HepG2 (cell line): ENCODE data around the gene MCOLN1. TPM values are rescaled to one million over a fixed set of nuclear protein-coding genes. Genes with fewer than 3 reads are reported as not detected.

Source experiments
- ATAC-seq: fragments of 200-7000 bp; cut with Tn5 transposase; 3 replicates; pipeline ENCODE4 v1.9.1; 2020; ENCODE audit warnings: mild to moderate bottlenecking, moderate library complexity
- BruUV-seq: library from RNA; stranded (reverse); fragments of 400-500 nt; replicated peaks from 2 replicates; lab custom pipeline; 2021; lab: Mats Ljungman, UMichigan
- CTCF ChIA-PET: fragments of 300-600 bp; formaldehyde crosslinking; extraction: SDS; loops from one replicate; lab custom pipeline; 2021; ENCODE audit warnings: low total read pairs, inconsistent platforms, low intra/inter-chr PET ratio; lab: Yijun Ruan, JAX
- POLR2A ChIA-PET: fragments of 350-600 bp; sonication (Branson Sonifier 250); formaldehyde crosslinking; loops from one replicate; lab custom pipeline; 2020; ENCODE audit warnings: antibody characterized with exemption, inconsistent platforms; lab: Yijun Ruan, JAX
- DNase-seq: peaks from one replicate; pipeline ENCODE4 v3.0.0-alpha.2; 2015; ENCODE audit warnings: low spot score
- FAIRE-seq: peaks from 3 replicates; lab custom pipeline; 2011; peaks lifted over from hg19 to GRCh38; lab: Jason Lieb, UNC
- H2AFZ ChIP-seq: one replicate; pipeline ENCODE4 v1.6.1; 2011; ENCODE audit warnings: low read length, inconsistent platforms
- H3K27ac ChIP-seq: fragments of 300-600 bp; 3 replicates; pipeline ENCODE4 v1.8.0; 2011; ENCODE audit warnings: mixed run types, mild to moderate bottlenecking, mixed read lengths, low read length, inconsistent platforms; ENCODE audit not compliant: insufficient read depth; ENCODE audit errors: extremely low read length
- H3K27me3 ChIP-seq, 2 experiments: fragments of 200-600 bp in 1 of 2; 2 replicates in 1 of 2; 3 replicates in 1 of 2; pipeline versions ENCODE4 v1.6.0 to v1.8.0; 2011; ENCODE audit warnings: low read length in 2 of 2, mild to moderate bottlenecking in 2 of 2, moderate library complexity in 2 of 2, inconsistent platforms in 1 of 2; ENCODE audit not compliant: insufficient read depth in 2 of 2, control insufficient read depth in 1 of 2
- H3K36me3 ChIP-seq, 2 experiments: fragments of 200-600 bp in 1 of 2; replicated peaks in 1 of 2; 2 replicates in 1 of 2; 3 replicates in 1 of 2; pipeline versions ENCODE4 v1.5.1 to v1.8.0; 2011; ENCODE audit warnings: low read length in 2 of 2, inconsistent platforms in 1 of 2; ENCODE audit not compliant: insufficient read depth in 2 of 2, control insufficient read depth in 1 of 2
- H3K4me1 ChIP-seq: 2 replicates; pipeline ENCODE4 v1.5.1; 2012; ENCODE audit warnings: low read length, inconsistent platforms; ENCODE audit not compliant: insufficient read depth
- H3K4me2 ChIP-seq: 2 replicates; pipeline ENCODE4 v1.6.0; 2011; ENCODE audit warnings: low read depth, low read length, inconsistent platforms
- H3K4me3 ChIP-seq, 3 experiments: fragments of 200-600 bp in 1 of 3; sonication (generic), shearing (Covaris generic) in 1 of 3; replicated peaks in 1 of 3; 2 replicates each; pipeline ENCODE4 v1.5.1; 2011 to 2016; ENCODE audit warnings: low read length in 3 of 3, inconsistent platforms in 2 of 3, low read depth in 2 of 3, mild to moderate bottlenecking in 2 of 3, control low read depth in 1 of 3, mixed read lengths in 1 of 3; ENCODE audit not compliant: insufficient read depth in 1 of 3
- H3K79me2 ChIP-seq: one replicate; pipeline ENCODE4 v1.6.1; 2011; ENCODE audit warnings: low read length, inconsistent platforms; ENCODE audit not compliant: insufficient read depth
- H3K9ac ChIP-seq: 2 replicates; pipeline ENCODE4 v1.6.0; 2011; ENCODE audit warnings: mild to moderate bottlenecking, low read depth, low read length, inconsistent platforms; ENCODE audit not compliant: insufficient read depth
- H3K9me3 ChIP-seq: 2 replicates; pipeline ENCODE4 v1.5.1; 2012; ENCODE audit warnings: mild to moderate bottlenecking, low read length
- H4K20me1 ChIP-seq: 2 replicates; pipeline ENCODE4 v1.6.0; 2011; ENCODE audit warnings: inconsistent platforms, mild to moderate bottlenecking, low read length, moderate library complexity; ENCODE audit not compliant: insufficient read depth
- EEA1 ChIP-seq: sonication (generic); formaldehyde crosslinking; IDR thresholded peaks from 2 replicates; pipeline ENCODE4 v1.5.1; 2020; ENCODE audit warnings: mild to moderate bottlenecking, missing genetic modification reagents, borderline replicate concordance
- HHEX ChIP-seq: IDR thresholded peaks from 2 replicates; pipeline ENCODE4 v1.6.1; 2016; ENCODE audit warnings: control low read depth
- IRF2 ChIP-seq: IDR thresholded peaks from 2 replicates; pipeline ENCODE4 v1.6.1; 2018; ENCODE audit warnings: missing genetic modification reagents, missing compliant biosample characterization
- LCORL ChIP-seq, 2 experiments: fragments of 450-650 bp in 1 of 2; sonication (generic) in 1 of 2; formaldehyde crosslinking in 1 of 2; IDR thresholded peaks; 2 replicates each; pipeline versions ENCODE4 v1.5.0 to v1.6.1; 2017 to 2020; ENCODE audit warnings: antibody characterized with exemption in 1 of 2, missing genetic modification reagents in 1 of 2
- NFYC ChIP-seq: IDR thresholded peaks from 2 replicates; pipeline ENCODE4 v1.6.1; 2016; ENCODE audit warnings: missing genetic modification reagents, missing compliant biosample characterization
- PAWR ChIP-seq: sonication (generic); formaldehyde crosslinking; IDR thresholded peaks from 2 replicates; pipeline ENCODE4 v1.4.0; 2020; ENCODE audit warnings: missing genetic modification reagents, mild to moderate bottlenecking, borderline replicate concordance
- RAD51 ChIP-seq: fragments of 450-650 bp; IDR thresholded peaks from 2 replicates; pipeline ENCODE4 v1.6.1; 2016; ENCODE audit warnings: borderline replicate concordance
- ZBTB37 ChIP-seq: sonication (generic); formaldehyde crosslinking; IDR thresholded peaks from 2 replicates; pipeline ENCODE4 v1.4.0; 2020; ENCODE audit warnings: mild to moderate bottlenecking, missing genetic modification reagents
- ZFP91 ChIP-seq: sonication (generic); formaldehyde crosslinking; IDR thresholded peaks from 2 replicates; pipeline ENCODE4 v1.9.0; 2022; ENCODE audit warnings: missing genetic modification reagents, mild to moderate bottlenecking, borderline replicate concordance
- ZNF12 ChIP-seq: sonication (generic); formaldehyde crosslinking; IDR thresholded peaks from 2 replicates; pipeline ENCODE4 v1.5.0; 2020; ENCODE audit warnings: missing genetic modification reagents
- ZNF3 ChIP-seq: IDR thresholded peaks from 2 replicates; pipeline ENCODE4 v1.7.0; 2017; ENCODE audit warnings: inconsistent platforms
- ZNF451 ChIP-seq: sonication (generic); formaldehyde crosslinking; IDR thresholded peaks from 2 replicates; pipeline ENCODE4 v1.5.0; 2020; ENCODE audit warnings: mild to moderate bottlenecking, missing genetic modification reagents
- ZNF746 ChIP-seq: sonication (generic); formaldehyde crosslinking; IDR thresholded peaks from 2 replicates; pipeline ENCODE4 v1.8.0; 2022; ENCODE audit warnings: mild to moderate bottlenecking, missing genetic modification reagents
- WGBS: methylation state at CpG from one replicate; pipeline ENCODE4 v1.1.6; 2017; ENCODE audit warnings: low lambda C conversion rate; 5-methylcytosine and 5-hydroxymethylcytosine counted together
- in situ Hi-C: cut with HindIII; loops from 2 replicates; pipeline ENCODE4 v1.10.0; 2017; ENCODE audit warnings: low pct_unique_long_range_greater_than_20kb; ENCODE audit not compliant: extremely low pct_ligation_motif_present
- intact Hi-C: fragments of 100-400 bp; cut with micrococcal nuclease; formaldehyde crosslinking; loops from one replicate; pipeline ENCODE4 v1.10.0; 2022; ENCODE audit not compliant: unreplicated experiment
- polyA plus RNA-seq, 8 experiments: library from polyadenylated mRNA; depleted of rRNA in 3 of 8; stranded (reverse) in 7 of 8; unstranded in 1 of 8; fragments of >200 nt; fragmentation: Illumina TruSeq in 4 of 8; extraction: Trizol in 4 of 8; gene quantifications; 2 replicates each; pipeline versions ENCODE4 v1.2.1 to v1.2.3, GENCODE V29; 2011 to 2016; ENCODE audit warnings: low read depth in 4 of 8, missing spikeins in 1 of 8, mixed read lengths in 1 of 8; ENCODE audit not compliant: insufficient read depth in 1 of 8
- total RNA-seq, 5 experiments: library from RNA; depleted of rRNA; stranded (reverse); fragments of >200 nt; fragmentation: Illumina TruSeq; extraction: Trizol; gene quantifications; 2 replicates each; pipeline ENCODE4 v1.2.3, GENCODE V29; 2016; ENCODE audit warnings: low read depth in 1 of 5

Gene MCOLN1
- total and polyA plus RNA-seq, 2 of the 13 experiments (the other 11 are each of a cell fraction or from before 2014, with no cell fraction given): 3.4 to 15.7 TPM

- peak; percentile 66; the same call in 1 of the 2 replicates for TF ChIP-seq HHEX
- peak; percentile 83; the same call in 1 of the 2 replicates for TF ChIP-seq PAWR (CRISPR knock-in tag)
- peak; percentile 99 for TF ChIP-seq EEA1
- TF ChIP-seq NFYC (CRISPR knock-in tag): peak; percentile 58
- TF ChIP-seq ZFP91 (CRISPR knock-in tag): no peak
- peak; percentile 84 for TF ChIP-seq IRF2
- peak; percentile 75; the same call in 1 of the 2 replicates for TF ChIP-seq ZNF746 (CRISPR knock-in tag)
- peak; percentile 89; the same call in 1 of the 2 replicates for TF ChIP-seq ZNF451 (CRISPR knock-in tag)
- TF ChIP-seq ZNF3: peak; percentile 88; the same call in 1 of the 2 replicates
- TF ChIP-seq RAD51: no peak
These were observed 40.4 kb downstream of the MCOLN1 start (continued) for GRCh38 chr19:7562646-7563393.

- Histone ChIP-seq H3K4me3 (no peak overlapping the region), H3K9me3 (no peaks in the 10 kb centered on the region), H3K27me3 (no peaks in the 10 kb centered on the region), H3K9ac (no peak overlapping the region), H4K20me1 (no peaks in the 10 kb centered on the region), H2AFZ (no peak overlapping the region), H3K36me3 (no peaks in the 10 kb centered on the region), H3K4me1 (no peaks in the 10 kb centered on the region), H3K4me2 (no peak overlapping the region), H3K79me2 (no peaks in the 10 kb centered on the region), H3K27ac (no peak overlapping the region)
- in situ Hi-C loops: loop anchor here (5.0 to 10.0 kb wide), 2 partner anchors 117 to 230 kb away; partner anchors contain the start of gene TRAPPC5
- WGBS: 54% methylated on average over 4 of the region's 4 CpGs
- ATAC-seq: no peak
- POLR2A ChIA-PET: no interaction called here
- no TSS peak for BruUV-seq
- CTCF ChIA-PET: no interaction called here
- FAIRE-seq: no peak
- TF ChIP-seq ZNF12 (CRISPR knock-in tag): peak; percentile 91
- no peak for TF ChIP-seq LCORL (IDR thresholded peaks at IDR 0.05)
- TF ChIP-seq LCORL (CRISPR knock-in tag; IDR thresholded peaks at IDR 0.05): no peak
- no peak for TF ChIP-seq ZBTB37 (CRISPR knock-in tag)
- DNase-seq: no peak
- intact Hi-C loops: no loop called here
These were observed 42.4 kb downstream of the MCOLN1 start for GRCh38 chr19:7564866-7565265.
